ENCODE measurements around the gene GLI3. TPM values are rescaled to one million over a fixed set of nuclear protein-coding genes. Genes with fewer than 3 reads are reported as not detected.

Gene GLI3
- total and polyA plus RNA-seq, 2 of the 4 experiments (the other 2 are of a cell fraction): 1.3 to 3.9 TPM

DNA sequence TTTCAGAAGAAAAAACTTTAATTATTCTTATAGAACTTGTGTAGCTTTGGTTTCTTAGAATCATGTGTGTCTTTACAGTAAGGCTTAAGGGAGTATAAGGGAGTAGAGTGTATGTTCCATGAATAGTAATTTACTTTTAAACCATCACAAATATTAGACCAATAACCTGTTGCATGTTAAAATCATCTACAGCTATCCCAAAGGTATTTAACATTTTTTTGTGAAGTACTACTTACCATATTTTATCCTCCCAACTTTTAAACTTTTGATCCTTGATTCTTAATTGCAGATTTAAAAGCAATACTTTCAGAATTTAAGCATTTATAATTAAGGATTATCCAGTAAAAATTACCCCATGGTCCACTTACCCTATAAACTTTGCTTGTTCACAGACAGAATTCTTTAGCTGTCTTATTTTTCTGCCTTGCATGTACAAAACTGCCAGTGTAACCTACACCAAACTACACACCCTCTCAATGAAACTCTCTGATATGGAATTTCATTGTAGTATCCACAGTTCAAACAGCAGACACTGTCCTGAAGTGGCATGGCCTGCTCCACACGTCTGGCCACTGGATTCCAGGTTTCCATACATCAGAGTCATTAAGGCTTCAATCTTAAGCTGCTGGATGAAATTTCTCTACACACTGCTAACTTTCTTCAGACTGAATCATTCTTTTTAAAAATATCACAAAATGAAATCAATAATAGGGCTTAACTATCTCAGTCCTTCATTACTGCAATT lies 5.8 kb downstream of the GLI3 start (continued):
- TF ChIP-seq RFX5 (IDR thresholded peaks at IDR 0.05; ENCODE audit: low read depth, low read length): no peak

DNA sequence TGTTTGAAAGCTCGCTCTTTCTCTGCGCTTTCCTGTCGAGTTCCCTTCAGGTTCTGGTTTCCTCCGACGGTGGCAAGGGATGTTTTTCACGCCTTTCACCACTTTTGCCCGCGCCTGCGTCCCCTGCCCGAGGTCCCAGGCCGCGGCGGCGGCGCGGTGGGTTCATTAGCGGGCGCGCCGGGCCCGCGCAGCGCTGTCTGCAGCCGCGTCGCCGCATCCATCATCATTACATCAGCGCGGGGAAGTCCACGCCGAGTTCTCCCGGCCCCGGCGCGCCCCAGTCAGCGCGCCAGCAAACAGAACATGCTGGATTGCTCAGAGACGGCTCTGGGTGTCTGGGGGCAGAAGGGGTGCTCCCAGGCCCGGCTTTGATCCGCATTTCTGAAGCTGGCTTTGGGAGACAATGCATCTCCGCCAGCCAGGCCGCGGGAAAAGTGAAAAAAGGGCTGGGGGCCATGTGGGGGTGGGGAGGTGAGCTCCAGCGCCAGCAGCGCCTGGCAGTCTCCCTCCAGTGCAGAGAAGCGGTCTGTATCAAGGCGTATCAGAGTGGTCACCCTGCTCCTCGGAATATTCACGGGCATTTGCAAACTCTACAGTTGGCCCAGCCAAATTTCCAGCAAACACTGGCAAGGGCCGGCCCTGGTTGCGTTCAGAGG lies 8.9 kb downstream of the GLI3 start:
- WGBS, 2 experiments (ENCODE audit: extremely low coverage in 2 of 2, insufficient read length in 1 of 2): 60% methylated on average over 11 of the region's 51 CpGs; no CpG with 5 or more reads in 1 of the 2 experiments
- ATAC-seq (ENCODE audit: low read depth) (peak; percentile 60), DNase-seq (peak; percentile 46)
- no peak overlapping the region for H2BK120ac ChIP-seq (ENCODE audit: low read depth, low read length)
- in situ Hi-C loops (cut with MboI; ENCODE audit: low sequenced_read_pairs): loop anchor here (25.0 kb wide), 1 partner anchor 241 kb away; no protein-coding TSS in a partner anchor
- H2BK5ac ChIP-seq (ENCODE audit: low read depth, low read length, poor library complexity, severe bottlenecking): no peak overlapping the region
- H3K9me1 ChIP-seq (ENCODE audit: insufficient read depth, low read length): 0 out of 2 replicates have a peak, but pooled peaks cover 3% of the 10 kb centered on the region
- peaks cover 4% of the 10 kb centered on the region; the same call in 1 of the 2 replicates for H3K36me3 ChIP-seq (ENCODE audit: control insufficient read depth, insufficient read depth, low read length)
- H3K4me1 ChIP-seq (ENCODE audit: control insufficient read depth, insufficient read depth, low read length): peaks cover 11% of the 10 kb centered on the region
- H3K4me3 ChIP-seq (ENCODE audit: insufficient read depth, low read depth, low read length): peak overlapping the region; percentile 21; the same call in 1 of the 2 replicates
- H4K8ac ChIP-seq (ENCODE audit: low read depth in 2 of 2, low read length in 2 of 2): no peak overlapping the region
- H3K9me3 ChIP-seq (ENCODE audit: control insufficient read depth, insufficient read depth, low read length): no peaks in the 10 kb centered on the region
- peak overlapping the region; percentile 70 for H3K4me2 ChIP-seq (ENCODE audit: low read depth, low read length)
- ChIA-PET POLR2A (ENCODE audit: unreplicated experiment) (interaction anchor here (0.5 to 0.7 kb wide), 2 partner anchors 18 to 19 kb away, joined by 3 read pairs; no protein-coding TSS in a partner anchor), CTCF (no interaction called here)
- no peak overlapping the region for H2AK5ac ChIP-seq (ENCODE audit: low read depth, low read length)
- no peak overlapping the region for H4K91ac ChIP-seq (ENCODE audit: insufficient read depth, low read depth, low read length)
- no peak overlapping the region for H3K27ac ChIP-seq (ENCODE audit: insufficient read depth, low read length)
- no peak overlapping the region for H4K5ac ChIP-seq (ENCODE audit: low read depth, low read length)
- H2AFZ ChIP-seq (replicated peaks; ENCODE audit: low read length, poor library complexity): peak overlapping the region; percentile 69
- no peak overlapping the region for H3K56ac ChIP-seq (ENCODE audit: extremely low read depth, insufficient read depth, low read length)
- no peak overlapping the region for H3K4ac ChIP-seq (ENCODE audit: low read depth, low read length)
- H3K9ac ChIP-seq (ENCODE audit: low read depth, low read length): no peak overlapping the region
- H3K79me1 ChIP-seq (ENCODE audit: low read depth in 1 of 2, low read length in 2 of 2): peaks cover 14 to 31% of the 10 kb centered on the region in 2 experiments
- no peak overlapping the region for H3K23ac ChIP-seq (ENCODE audit: low read depth, low read length)
- H3K14ac ChIP-seq (replicated peaks; ENCODE audit: low read depth, low read length): no peak overlapping the region
- dilution Hi-C loops (cut with HindIII; ENCODE audit: low sequenced_read_pairs, unreplicated experiment): no loop called here
- TF ChIP-seq, protein P1, sequence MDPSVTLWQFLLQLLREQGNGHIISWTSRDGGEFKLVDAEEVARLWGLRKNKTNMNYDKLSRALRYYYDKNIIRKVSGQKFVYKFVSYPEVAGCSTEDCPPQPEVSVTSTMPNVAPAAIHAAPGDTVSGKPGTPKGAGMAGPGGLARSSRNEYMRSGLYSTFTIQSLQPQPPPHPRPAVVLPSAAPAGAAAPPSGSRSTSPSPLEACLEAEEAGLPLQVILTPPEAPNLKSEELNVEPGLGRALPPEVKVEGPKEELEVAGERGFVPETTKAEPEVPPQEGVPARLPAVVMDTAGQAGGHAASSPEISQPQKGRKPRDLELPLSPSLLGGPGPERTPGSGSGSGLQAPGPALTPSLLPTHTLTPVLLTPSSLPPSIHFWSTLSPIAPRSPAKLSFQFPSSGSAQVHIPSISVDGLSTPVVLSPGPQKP (IDR thresholded peaks at IDR 0.05; ENCODE audit: borderline replicate concordance, low read depth, low read length): no peak
- TF ChIP-seq, protein P2, sequence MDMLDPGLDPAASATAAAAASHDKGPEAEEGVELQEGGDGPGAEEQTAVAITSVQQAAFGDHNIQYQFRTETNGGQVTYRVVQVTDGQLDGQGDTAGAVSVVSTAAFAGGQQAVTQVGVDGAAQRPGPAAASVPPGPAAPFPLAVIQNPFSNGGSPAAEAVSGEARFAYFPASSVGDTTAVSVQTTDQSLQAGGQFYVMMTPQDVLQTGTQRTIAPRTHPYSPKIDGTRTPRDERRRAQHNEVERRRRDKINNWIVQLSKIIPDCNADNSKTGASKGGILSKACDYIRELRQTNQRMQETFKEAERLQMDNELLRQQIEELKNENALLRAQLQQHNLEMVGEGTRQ (IDR thresholded peaks at IDR 0.05; ENCODE audit: low read depth, low read length): no peak
- no peak for TF ChIP-seq NFE2L2 (IDR thresholded peaks at IDR 0.05; ENCODE audit: low read depth, low read length)
- no peak for TF ChIP-seq FOS (IDR thresholded peaks at IDR 0.05; ENCODE audit: low read depth, low read length)
- TF ChIP-seq MAZ (IDR thresholded peaks at IDR 0.05; ENCODE audit: borderline replicate concordance, low read depth, low read length): no peak
- no peak for TF ChIP-seq RCOR1 (IDR thresholded peaks at IDR 0.05; ENCODE audit: insufficient replicate concordance, low read length)
- no peak overlapping the region for H2BK15ac ChIP-seq (ENCODE audit: low read depth, low read length)
- BruUV-seq (replicated peaks): no TSS peak
- intact Hi-C loops (cut with micrococcal nuclease): no loop called here
- H3K18ac ChIP-seq (ENCODE audit: low read depth, low read length): no peak overlapping the region; the same call in 1 of the 2 replicates
- H2BK20ac ChIP-seq (ENCODE audit: low read depth, low read length): no peak overlapping the region
- H4K20me1 ChIP-seq (ENCODE audit: insufficient read depth, low read length): no peaks in the 10 kb centered on the region; the same call in 1 of the 2 replicates
- no peak overlapping the region for H2AK9ac ChIP-seq (replicated peaks; ENCODE audit: low read depth, low read length, poor library complexity)
- no peaks in the 10 kb centered on the region for H3K27me3 ChIP-seq (ENCODE audit: control insufficient read depth, insufficient read depth, low read length)

All from IMR-90 (cell line).